ENCODE results near the gene SEPHS1.

DNA sequence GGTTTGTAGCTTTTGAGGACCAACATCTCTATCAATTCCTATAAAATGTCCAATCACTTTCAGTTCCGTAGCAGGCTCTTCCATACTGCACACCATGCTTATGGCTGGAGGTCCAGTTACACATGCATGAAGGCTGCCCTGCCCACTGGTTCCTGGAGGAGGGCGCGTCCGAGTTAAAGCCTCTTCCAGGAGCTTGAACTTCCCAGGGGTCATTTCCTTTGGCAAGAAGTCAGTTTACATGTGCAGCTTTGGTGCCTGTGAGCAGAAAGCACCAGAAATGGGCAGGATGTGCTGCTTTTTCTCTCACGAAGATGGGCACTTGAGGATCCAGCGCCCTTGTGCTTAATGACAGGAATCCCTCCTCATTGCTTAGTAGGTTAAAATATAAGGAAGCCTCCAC lies 30.6 kb downstream of the SEPHS1 start:
- TF ChIP-seq, protein P1, sequence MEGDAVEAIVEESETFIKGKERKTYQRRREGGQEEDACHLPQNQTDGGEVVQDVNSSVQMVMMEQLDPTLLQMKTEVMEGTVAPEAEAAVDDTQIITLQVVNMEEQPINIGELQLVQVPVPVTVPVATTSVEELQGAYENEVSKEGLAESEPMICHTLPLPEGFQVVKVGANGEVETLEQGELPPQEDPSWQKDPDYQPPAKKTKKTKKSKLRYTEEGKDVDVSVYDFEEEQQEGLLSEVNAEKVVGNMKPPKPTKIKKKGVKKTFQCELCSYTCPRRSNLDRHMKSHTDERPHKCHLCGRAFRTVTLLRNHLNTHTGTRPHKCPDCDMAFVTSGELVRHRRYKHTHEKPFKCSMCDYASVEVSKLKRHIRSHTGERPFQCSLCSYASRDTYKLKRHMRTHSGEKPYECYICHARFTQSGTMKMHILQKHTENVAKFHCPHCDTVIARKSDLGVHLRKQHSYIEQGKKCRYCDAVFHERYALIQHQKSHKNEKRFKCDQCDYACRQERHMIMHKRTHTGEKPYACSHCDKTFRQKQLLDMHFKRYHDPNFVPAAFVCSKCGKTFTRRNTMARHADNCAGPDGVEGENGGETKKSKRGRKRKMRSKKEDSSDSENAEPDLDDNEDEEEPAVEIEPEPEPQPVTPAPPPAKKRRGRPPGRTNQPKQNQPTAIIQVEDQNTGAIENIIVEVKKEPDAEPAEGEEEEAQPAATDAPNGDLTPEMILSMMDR (conservative IDR thresholded peaks at IDR 0.05) = no peak
- no peak for TF ChIP-seq EZH2 (IDR thresholded peaks at IDR 0.05; ENCODE audit: low read depth)
